Measurements from ENCODE around the gene KCNH3. TPM values are rescaled to one million over a fixed set of nuclear protein-coding genes. Genes with fewer than 3 reads are reported as not detected.

Gene KCNH3
- polyA plus RNA-seq, 3 donors: 3.9 to 4.8 (median 4.2) TPM

- DNase-seq (ENCODE audit: low read depth in 3 of 3, low spot score in 2 of 3): no peak
Observed at GRCh38 chr12:49557917-49558215, 19.0 kb downstream of the KCNH3 start.

- DNase-seq (ENCODE audit: low read depth in 3 of 3, low spot score in 2 of 3): no peak
Observed at GRCh38 chr12:49558526-49558925, 19.7 kb downstream of the KCNH3 start.

- no peak for DNase-seq (ENCODE audit: low read depth in 3 of 3, low spot score in 2 of 3)
Observed at GRCh38 chr12:49559011-49559675, 20.3 kb downstream of the KCNH3 start.

GRCh38 chr12:49560695-49561094 is 21.9 kb downstream of the KCNH3 start:
- no peak for DNase-seq (ENCODE audit: low read depth in 3 of 3, low spot score in 2 of 3)

GRCh38 chr12:49562233-49562632 is 23.4 kb downstream of the KCNH3 start:
- DNase-seq (ENCODE audit: low read depth in 3 of 3, low spot score in 2 of 3): no peak

GRCh38 chr12:49562831-49563230 is 24.0 kb downstream of the KCNH3 start:
- DNase-seq (ENCODE audit: low read depth in 3 of 3, low spot score in 2 of 3): no peak

GRCh38 chr12:49563951-49564685 is 25.3 kb downstream of the KCNH3 start:
- no peak for DNase-seq (ENCODE audit: low read depth in 3 of 3, low spot score in 2 of 3)

GRCh38 chr12:49564686-49565405 is 26.0 kb downstream of the KCNH3 start:
- DNase-seq (ENCODE audit: low read depth in 3 of 3, low spot score in 2 of 3): no peak

- DNase-seq (ENCODE audit: low read depth in 3 of 3, low spot score in 2 of 3): no peak
Observed at GRCh38 chr12:49565406-49566265, 26.8 kb downstream of the KCNH3 start.

GRCh38 chr12:49566361-49566760 is 27.5 kb downstream of the KCNH3 start:
- no peak for DNase-seq (ENCODE audit: low read depth in 3 of 3, low spot score in 2 of 3)

GRCh38 chr12:49567302-49567610 is 28.4 kb downstream of the KCNH3 start:
- no peak for DNase-seq (ENCODE audit: low read depth in 3 of 3, low spot score in 2 of 3)

- DNase-seq (ENCODE audit: low read depth in 3 of 3, low spot score in 2 of 3): peak; percentile 82 to 88 (median 85)
Observed at GRCh38 chr12:49567611-49568441, 29.0 kb downstream of the KCNH3 start, which contains the start of gene MCRS1. MCRS1 (minus strand) TSS chr12:49568142; CDS start chr12:49566731, 1,411 bp downstream.

GRCh38 chr12:49568442-49569162 is 29.8 kb downstream of the KCNH3 start:
- no peak for DNase-seq (ENCODE audit: low read depth in 3 of 3, low spot score in 2 of 3)

- no peak for DNase-seq (ENCODE audit: low read depth in 3 of 3, low spot score in 2 of 3)
Observed at GRCh38 chr12:49577589-49578315, 38.9 kb downstream of the KCNH3 start.

- DNase-seq (ENCODE audit: low read depth in 3 of 3, low spot score in 2 of 3): no peak
Observed at GRCh38 chr12:49578471-49579112, 39.8 kb downstream of the KCNH3 start.

- DNase-seq (ENCODE audit: low read depth in 3 of 3, low spot score in 2 of 3): peak; percentile 62 to 76 (median 70)
Observed at GRCh38 chr12:49580572-49581535, 42.0 kb downstream of the KCNH3 start.

GRCh38 chr12:49582201-49582600 is 43.4 kb downstream of the KCNH3 start:
- DNase-seq (ENCODE audit: low read depth in 3 of 3, low spot score in 2 of 3): no peak
